Measurements from ENCODE around the gene ARL4D. TPM values are rescaled to one million over a fixed set of nuclear protein-coding genes. Genes with fewer than 3 reads are reported as not detected.

Gene ARL4D
- total and polyA plus RNA-seq, 2 experiments from 2014 or later, result 32.4 to 36.3 TPM

DNA sequence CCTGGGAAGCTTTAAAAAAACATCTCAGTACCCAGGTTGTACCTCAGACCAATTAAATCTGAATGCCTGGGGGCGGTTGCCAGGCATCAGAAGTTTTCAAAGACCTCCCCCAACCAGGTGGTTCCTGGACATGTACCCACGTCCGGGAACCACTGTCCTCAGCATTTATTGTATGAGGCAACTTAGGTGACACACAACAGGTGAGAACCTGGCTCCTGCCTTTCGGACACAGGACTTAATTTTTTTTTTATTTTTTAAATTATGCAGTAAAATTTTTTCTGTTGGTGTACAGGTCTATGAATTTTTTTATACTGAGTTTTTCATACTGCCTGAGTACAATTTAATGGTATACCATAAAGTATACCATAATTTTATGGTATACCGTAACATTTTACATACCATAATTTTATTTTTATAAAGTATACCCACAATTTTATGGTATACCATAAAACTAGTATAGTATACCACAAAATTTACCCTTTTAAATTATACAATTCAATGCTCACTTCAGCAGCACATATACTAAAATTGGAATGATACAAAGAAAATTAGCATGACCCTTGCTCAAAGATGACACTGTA, 46.3 kb downstream of the ARL4D start:
- TF ChIP-seq, protein P1, sequence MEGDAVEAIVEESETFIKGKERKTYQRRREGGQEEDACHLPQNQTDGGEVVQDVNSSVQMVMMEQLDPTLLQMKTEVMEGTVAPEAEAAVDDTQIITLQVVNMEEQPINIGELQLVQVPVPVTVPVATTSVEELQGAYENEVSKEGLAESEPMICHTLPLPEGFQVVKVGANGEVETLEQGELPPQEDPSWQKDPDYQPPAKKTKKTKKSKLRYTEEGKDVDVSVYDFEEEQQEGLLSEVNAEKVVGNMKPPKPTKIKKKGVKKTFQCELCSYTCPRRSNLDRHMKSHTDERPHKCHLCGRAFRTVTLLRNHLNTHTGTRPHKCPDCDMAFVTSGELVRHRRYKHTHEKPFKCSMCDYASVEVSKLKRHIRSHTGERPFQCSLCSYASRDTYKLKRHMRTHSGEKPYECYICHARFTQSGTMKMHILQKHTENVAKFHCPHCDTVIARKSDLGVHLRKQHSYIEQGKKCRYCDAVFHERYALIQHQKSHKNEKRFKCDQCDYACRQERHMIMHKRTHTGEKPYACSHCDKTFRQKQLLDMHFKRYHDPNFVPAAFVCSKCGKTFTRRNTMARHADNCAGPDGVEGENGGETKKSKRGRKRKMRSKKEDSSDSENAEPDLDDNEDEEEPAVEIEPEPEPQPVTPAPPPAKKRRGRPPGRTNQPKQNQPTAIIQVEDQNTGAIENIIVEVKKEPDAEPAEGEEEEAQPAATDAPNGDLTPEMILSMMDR (IDR thresholded peaks at IDR 0.05; ENCODE audit: low read depth, low read length), result no peak
- Histone ChIP-seq H3K4me3 (no peak overlapping the region), H3K27me3 (no peaks in the 10 kb centered on the region), H3K27ac (no peak overlapping the region), H3K4me1 (ENCODE audit: low read depth) (no peaks in the 10 kb centered on the region), H3K9me3 (ENCODE audit: low read depth) (no peaks in the 10 kb centered on the region), H3K36me3 (no peaks in the 10 kb centered on the region)
- DNase-seq (ENCODE audit: low read depth in 1 of 2, low spot score in 1 of 2), result no peak

DNA sequence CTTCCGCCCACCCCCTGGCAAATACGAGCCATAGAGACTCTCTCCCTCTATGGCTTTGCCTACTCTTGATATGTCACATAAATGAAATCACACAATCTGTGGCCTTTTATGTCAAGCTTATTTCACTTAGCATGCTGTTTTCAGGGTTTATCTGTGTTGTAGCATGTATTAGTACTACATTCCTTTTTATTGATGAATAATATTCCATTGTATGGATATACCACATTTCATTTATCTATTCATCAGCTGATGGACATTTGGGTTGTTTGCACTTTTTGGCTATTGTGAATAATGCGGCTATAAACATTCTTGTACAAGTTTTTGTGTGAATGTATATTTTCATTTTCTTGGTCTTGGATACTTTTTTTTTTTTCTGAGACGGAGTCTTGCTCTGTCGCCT, 48.0 kb downstream of the ARL4D start:
- Histone ChIP-seq H3K36me3 (no peaks in the 10 kb centered on the region), H3K4me1 (ENCODE audit: low read depth) (no peaks in the 10 kb centered on the region), H3K27me3 (no peaks in the 10 kb centered on the region), H3K4me3 (no peak overlapping the region), H3K9me3 (ENCODE audit: low read depth) (no peaks in the 10 kb centered on the region), H3K27ac (no peak overlapping the region)
- no peak for DNase-seq (ENCODE audit: low read depth in 1 of 2, low spot score in 1 of 2)
- TF ChIP-seq, protein P1 (IDR thresholded peaks at IDR 0.05; ENCODE audit: low read depth, low read length), result no peak

- no peaks in the 10 kb centered on the region for H3K9me3 ChIP-seq (ENCODE audit: low read depth)
- no peaks in the 10 kb centered on the region for H3K4me1 ChIP-seq (ENCODE audit: low read depth)
- TF ChIP-seq, protein P1 (IDR thresholded peaks at IDR 0.05; ENCODE audit: low read depth, low read length), result no peak
- no peak for DNase-seq (ENCODE audit: low read depth in 1 of 2, low spot score in 1 of 2)
- no peak overlapping the region for H3K4me3 ChIP-seq
- H3K36me3 ChIP-seq, result no peaks in the 10 kb centered on the region
- H3K27ac ChIP-seq, result no peak overlapping the region
- H3K27me3 ChIP-seq, result no peaks in the 10 kb centered on the region
These were observed 50.1 kb downstream of the ARL4D start for GRCh38 chr17:43448720-43449469.

- TF ChIP-seq, protein P1 (IDR thresholded peaks at IDR 0.05; ENCODE audit: low read depth, low read length), result no peak
- DNase-seq (ENCODE audit: low read depth in 1 of 2, low spot score in 1 of 2), result no peak
- H3K36me3 ChIP-seq, result no peaks in the 10 kb centered on the region
- no peak overlapping the region for H3K27ac ChIP-seq
- H3K9me3 ChIP-seq (ENCODE audit: low read depth), result no peaks in the 10 kb centered on the region
- H3K4me1 ChIP-seq (ENCODE audit: low read depth), result no peaks in the 10 kb centered on the region
- H3K27me3 ChIP-seq, result no peaks in the 10 kb centered on the region
- no peak overlapping the region for H3K4me3 ChIP-seq
These were observed 50.9 kb downstream of the ARL4D start for GRCh38 chr17:43449470-43450248.

Other genes starting within 250 kb of the ARL4D start
- gene NBR1, start 227.8 kb upstream of the ARL4D start, total RNA-seq, result 50.1 and 62.8 TPM in 2 replicates
- 45.5 and 51.8 TPM in 2 replicates for gene NBR1, start 227.8 kb upstream of the ARL4D start, polyA plus RNA-seq
- 4.2 and 5.8 TPM in 2 replicates for gene TMEM106A, start 187.1 kb upstream of the ARL4D start, total RNA-seq
- 6.1 and 6.6 TPM in 2 replicates for gene TMEM106A, start 187.1 kb upstream of the ARL4D start, polyA plus RNA-seq
- gene CCDC200, start 170.4 kb upstream of the ARL4D start, total RNA-seq, result 0.48 TPM in 1 of 2 replicates, not detected in the other
- 2.8 and 6.1 TPM in 2 replicates for gene CCDC200, start 170.4 kb upstream of the ARL4D start, polyA plus RNA-seq
- not detected in 2 replicates for gene RNU2-1, start 165.0 kb upstream of the ARL4D start, total RNA-seq
- 3.4 TPM in 1 of 2 replicates, not detected in the other for gene RNU2-1, start 165.0 kb upstream of the ARL4D start, polyA plus RNA-seq
- 22.7 and 30.7 TPM in 2 replicates for gene DHX8, start 85.0 kb downstream of the ARL4D start, total RNA-seq
- 16.4 and 28.9 TPM in 2 replicates for gene DHX8, start 85.0 kb downstream of the ARL4D start, polyA plus RNA-seq
- 1.3 and 2.4 TPM in 2 replicates for gene ETV4, start 147.3 kb downstream of the ARL4D start, total RNA-seq
- gene ETV4, start 147.3 kb downstream of the ARL4D start, polyA plus RNA-seq, result 1.9 and 2.4 TPM in 2 replicates

Data from cardiac muscle cell (in vitro differentiated cells and primary cell).